GM15510 (cell line): ENCODE measurements around the gene RPH3AL.

ENCODE experiments used
- POLR2A ChIP-seq: IDR thresholded peaks from 3 replicates; pipeline ENCODE4 v1.6.1; 2011; ENCODE audit warnings: borderline replicate concordance; ENCODE audit not compliant: insufficient read length; ENCODE audit errors: extremely low read depth

Gene RPH3AL

GRCh38 chr17:364308-364707 lies 11.7 kb upstream of the RPH3AL start:
- no peak for TF ChIP-seq POLR2A

GRCh38 chr17:362721-363120 lies 10.1 kb upstream of the RPH3AL start:
- TF ChIP-seq POLR2A = no peak

GRCh38 chr17:360092-360750 lies 7.6 kb upstream of the RPH3AL start:
- no peak for TF ChIP-seq POLR2A

- TF ChIP-seq POLR2A = no peak
Observed at GRCh38 chr17:358491-359151, 6.0 kb upstream of the RPH3AL start.

GRCh38 chr17:357644-358043 lies 5.0 kb upstream of the RPH3AL start:
- TF ChIP-seq POLR2A = no peak

- no peak for TF ChIP-seq POLR2A
Observed at GRCh38 chr17:356671-357434, 4.2 kb upstream of the RPH3AL start.

- TF ChIP-seq POLR2A = no peak
Observed at GRCh38 chr17:354651-355556, 2.3 kb upstream of the RPH3AL start.

GRCh38 chr17:353838-354234 lies 1.2 kb upstream of the RPH3AL start:
- no peak for TF ChIP-seq POLR2A

GRCh38 chr17:353213-353837 lies 718 bp upstream of the RPH3AL start:
- no peak for TF ChIP-seq POLR2A

- no peak for TF ChIP-seq POLR2A
Observed at GRCh38 chr17:351875-352420, 659 bp downstream of the RPH3AL start.

GRCh38 chr17:351449-351738 lies 1.2 kb downstream of the RPH3AL start:
- TF ChIP-seq POLR2A = no peak

GRCh38 chr17:350706-351448 lies 1.7 kb downstream of the RPH3AL start:
- no peak for TF ChIP-seq POLR2A

- no peak for TF ChIP-seq POLR2A
Observed at GRCh38 chr17:349666-350065, 2.9 kb downstream of the RPH3AL start.

- TF ChIP-seq POLR2A = no peak
Observed at GRCh38 chr17:348692-349425, 3.7 kb downstream of the RPH3AL start.

- no peak for TF ChIP-seq POLR2A
Observed at GRCh38 chr17:348012-348411, 4.6 kb downstream of the RPH3AL start.
